Measurements from ENCODE around the gene RMND5B. TPM values are rescaled to one million over a fixed set of nuclear protein-coding genes. Genes with fewer than 3 reads are reported as not detected.

Gene RMND5B
- total RNA-seq, 2 experiments from 2014 or later = 3.8 to 6.0 TPM

DNA sequence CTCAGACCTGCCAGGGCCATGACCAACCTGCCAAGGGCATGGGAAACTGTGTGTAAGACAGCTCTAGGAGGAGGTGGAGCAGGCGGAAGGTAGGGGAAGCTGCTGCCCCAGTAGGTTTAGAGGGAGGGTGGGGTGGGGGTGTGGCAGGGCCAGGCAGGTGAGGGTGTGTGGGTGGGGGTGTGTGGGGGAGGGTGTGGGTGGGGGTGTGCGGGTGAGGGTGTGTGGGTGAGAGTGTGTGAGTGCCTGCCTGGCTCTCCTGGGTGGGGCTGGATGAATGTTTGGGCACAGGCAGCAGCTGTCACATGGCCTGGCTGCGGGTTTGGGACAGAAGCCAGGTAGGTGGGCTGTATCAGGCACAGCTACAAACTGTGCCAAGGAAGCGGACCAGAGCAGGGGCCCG is 26.3 kb upstream of the RMND5B start:
- H3K9me3 Mint-ChIP-seq (ENCODE audit: insufficient read depth) = no peaks in the 10 kb centered on the region
- ATAC-seq = no peak
- no peak overlapping the region for H3K4me3 Mint-ChIP-seq
- no peaks in the 10 kb centered on the region for H3K27me3 Mint-ChIP-seq (ENCODE audit: low read depth)
- H3K27ac Mint-ChIP-seq = no peak overlapping the region
- no peak for DNase-seq
- H3K36me3 Mint-ChIP-seq (ENCODE audit: low read depth) = no peaks in the 10 kb centered on the region
- POLR2A ChIA-PET = interaction anchor here (0.6 kb wide), 1 partner anchor 430 kb away, joined by 3 read pairs; no protein-coding TSS in a partner anchor
- CTCF ChIA-PET = no interaction called here
- H3K4me1 Mint-ChIP-seq (ENCODE audit: low read depth) = peaks cover 10% of the 10 kb centered on the region

DNA sequence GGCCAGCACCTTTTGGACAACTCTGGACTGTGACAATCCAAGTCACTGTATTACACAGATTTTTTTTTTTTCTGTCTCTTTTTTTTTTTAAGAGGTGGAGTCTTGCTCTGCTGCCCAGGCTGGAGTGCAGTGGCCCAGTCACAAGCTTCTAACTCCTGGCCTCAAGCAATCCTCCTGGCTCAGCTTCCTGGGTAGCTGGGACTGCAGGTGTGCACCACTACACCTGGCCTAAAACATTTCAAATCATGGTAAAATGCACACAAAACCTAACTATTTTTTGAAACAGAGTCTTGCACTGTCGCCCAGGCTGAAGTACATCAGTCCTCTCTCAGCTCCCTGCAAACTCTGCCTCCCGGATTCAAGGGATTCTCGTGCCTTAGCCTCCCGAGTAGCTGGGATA is 24.7 kb upstream of the RMND5B start:
- Mint-ChIP-seq H3K27ac (no peak overlapping the region), H3K4me3 (no peak overlapping the region), H3K27me3 (ENCODE audit: low read depth) (peaks cover 8% of the 10 kb centered on the region), H3K4me1 (ENCODE audit: low read depth) (peaks cover 10% of the 10 kb centered on the region), H3K9me3 (ENCODE audit: insufficient read depth) (no peaks in the 10 kb centered on the region), H3K36me3 (ENCODE audit: low read depth) (no peaks in the 10 kb centered on the region)
- DNase-seq (no peak), ATAC-seq (no peak)
- POLR2A ChIA-PET = interaction anchor here (0.7 kb wide), 1 partner anchor 10 kb away, joined by 5 read pairs; no protein-coding TSS in a partner anchor
- CTCF ChIA-PET = interaction anchor here (2.1 to 3.4 kb wide), 2 partner anchors 15 to 30 kb away, joined by 16 to 17 read pairs; no protein-coding TSS in a partner anchor

DNA sequence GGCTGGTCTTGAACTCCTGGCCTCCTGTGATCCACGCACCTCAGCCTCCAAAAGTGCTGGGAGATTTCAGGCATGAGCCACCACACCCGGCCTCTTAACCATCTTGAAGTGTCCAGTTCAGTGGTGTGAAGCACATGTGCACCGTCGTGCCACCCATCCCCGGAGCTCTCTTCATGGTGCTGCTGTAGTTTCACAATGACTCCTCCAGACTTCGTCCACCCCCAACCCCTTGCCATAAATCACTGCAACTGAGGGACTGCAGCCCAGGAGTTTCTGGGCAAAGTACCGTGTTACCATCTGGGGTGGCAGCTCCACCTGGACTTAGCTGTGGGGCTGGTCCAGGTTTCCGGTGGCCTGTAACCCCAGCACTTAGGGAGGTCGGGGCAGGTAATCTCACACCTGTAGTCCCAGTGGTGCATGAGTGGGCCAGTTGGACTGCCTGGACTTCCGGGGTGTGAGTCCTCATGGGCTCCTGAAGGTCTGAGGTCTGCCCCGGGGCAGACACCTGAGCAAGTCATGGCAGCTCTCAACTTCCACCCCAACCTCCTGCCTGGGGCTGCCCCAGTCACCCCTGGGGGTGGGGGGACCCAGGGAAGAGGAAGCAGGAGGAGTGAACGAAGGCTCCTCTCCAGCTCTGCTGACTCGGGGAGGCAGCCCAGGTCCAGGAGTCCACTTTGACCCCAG is 24.1 kb upstream of the RMND5B start:
- ATAC-seq = no peak
- Mint-ChIP-seq H3K9me3 (ENCODE audit: insufficient read depth) (no peaks in the 10 kb centered on the region), H3K27me3 (ENCODE audit: low read depth) (peaks cover 9% of the 10 kb centered on the region), H3K4me3 (no peak overlapping the region), H3K4me1 (ENCODE audit: low read depth) (peaks cover 10% of the 10 kb centered on the region), H3K36me3 (ENCODE audit: low read depth) (no peaks in the 10 kb centered on the region), H3K27ac (no peak overlapping the region)
- ChIA-PET POLR2A (no interaction called here), CTCF (interaction anchor here (2.1 to 3.4 kb wide), 2 partner anchors 14 to 31 kb away, joined by 16 to 17 read pairs; no protein-coding TSS in a partner anchor)
- no peak for DNase-seq

DNA sequence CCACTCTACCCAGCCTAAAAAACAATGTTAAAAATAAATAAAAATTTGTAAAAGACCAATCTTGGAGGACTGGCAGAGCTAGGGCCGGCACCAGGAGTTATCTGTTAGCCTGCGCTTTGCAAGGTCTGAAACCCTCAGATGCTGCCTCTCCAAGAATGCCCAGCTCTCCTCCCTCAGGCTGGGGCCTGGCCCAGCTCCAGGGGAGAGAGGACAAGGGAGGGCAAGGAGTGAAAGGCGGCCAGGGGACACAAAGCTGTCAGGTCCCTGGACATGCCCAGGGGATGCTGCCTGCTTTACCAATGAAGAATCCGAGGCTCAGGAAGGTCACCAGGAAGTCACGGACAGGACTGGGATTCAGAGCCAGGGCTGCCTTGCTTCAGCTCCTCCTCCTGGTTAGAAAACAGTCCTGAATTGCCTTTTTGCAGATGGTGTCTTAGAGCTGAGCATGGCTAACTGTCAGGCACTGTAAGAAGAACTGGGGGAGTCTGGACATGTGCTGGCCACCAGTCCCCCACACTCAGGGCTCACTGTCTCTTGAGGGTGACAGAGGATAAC is 23.0 kb upstream of the RMND5B start:
- Mint-ChIP-seq H3K4me3 (no peak overlapping the region), H3K27me3 (ENCODE audit: low read depth) (peaks cover 17% of the 10 kb centered on the region), H3K4me1 (ENCODE audit: low read depth) (peaks cover 13% of the 10 kb centered on the region), H3K9me3 (ENCODE audit: insufficient read depth) (no peaks in the 10 kb centered on the region), H3K36me3 (ENCODE audit: low read depth) (no peaks in the 10 kb centered on the region), H3K27ac (no peak overlapping the region)
- ChIA-PET CTCF (interaction anchor here (1.4 to 3.4 kb wide), 2 partner anchors 9 to 13 kb away, joined by 3 to 16 read pairs; no protein-coding TSS in a partner anchor), POLR2A (no interaction called here)
- DNase-seq = no peak
- ATAC-seq = no peak

DNA sequence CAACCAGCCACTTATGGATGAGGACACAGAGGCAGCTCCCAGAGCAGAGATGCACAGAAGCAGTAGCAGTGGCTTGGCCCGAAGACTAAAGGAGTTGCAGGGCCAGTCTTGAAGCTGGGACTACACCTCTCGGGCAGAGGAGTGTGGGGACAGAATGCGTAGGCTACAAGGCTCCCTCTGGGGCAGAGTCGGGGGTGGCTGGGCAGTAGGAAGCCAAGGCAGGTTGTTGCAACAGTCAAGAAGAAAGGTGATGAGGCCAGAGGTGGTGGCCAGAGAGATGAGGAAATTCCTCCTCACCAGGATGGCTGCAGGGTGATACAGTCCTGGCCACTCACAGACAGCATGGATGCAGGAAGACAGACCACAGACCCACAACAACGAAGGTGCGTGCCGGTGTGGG is 22.4 kb upstream of the RMND5B start:
- Mint-ChIP-seq H3K27me3 (ENCODE audit: low read depth) (peaks cover 20% of the 10 kb centered on the region), H3K36me3 (ENCODE audit: low read depth) (no peaks in the 10 kb centered on the region), H3K4me1 (ENCODE audit: low read depth) (peaks cover 15% of the 10 kb centered on the region), H3K9me3 (ENCODE audit: insufficient read depth) (no peaks in the 10 kb centered on the region), H3K4me3 (no peak overlapping the region), H3K27ac (no peak overlapping the region)
- no peak for DNase-seq
- ATAC-seq = no peak
- ChIA-PET POLR2A (no interaction called here), CTCF (interaction anchor here (1.4 to 3.4 kb wide), 2 partner anchors 8 to 12 kb away, joined by 3 to 16 read pairs; no protein-coding TSS in a partner anchor)

DNA sequence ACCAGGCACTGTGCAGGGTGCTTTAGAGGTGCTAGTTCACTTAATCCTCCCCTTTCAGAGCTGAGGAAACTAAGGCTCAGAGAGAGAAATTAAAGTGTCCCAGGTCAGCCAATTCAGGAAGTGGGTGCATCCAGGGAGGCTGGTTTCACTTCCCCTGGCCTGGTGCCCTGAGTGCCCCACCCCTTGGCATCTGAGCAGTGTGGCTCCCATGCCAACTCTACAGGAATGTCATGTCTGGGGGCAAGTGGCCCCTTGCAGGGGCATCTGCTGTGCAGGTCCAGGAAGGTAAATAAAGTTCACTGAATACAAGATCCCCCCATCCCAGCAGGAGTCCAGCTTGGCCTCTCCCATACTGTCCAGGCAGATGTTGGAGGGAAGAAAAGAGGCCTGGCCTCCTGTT is 21.8 kb upstream of the RMND5B start:
- Mint-ChIP-seq H3K9me3 (ENCODE audit: insufficient read depth) (no peaks in the 10 kb centered on the region), H3K4me3 (no peak overlapping the region), H3K4me1 (ENCODE audit: low read depth) (peaks cover 15% of the 10 kb centered on the region), H3K36me3 (ENCODE audit: low read depth) (no peaks in the 10 kb centered on the region), H3K27me3 (ENCODE audit: low read depth) (peaks cover 20% of the 10 kb centered on the region), H3K27ac (no peak overlapping the region)
- ATAC-seq (no peak), DNase-seq (no peak)
- ChIA-PET CTCF (interaction anchor here (1.4 kb wide), 1 partner anchor 8 kb away, joined by 3 read pairs; no protein-coding TSS in a partner anchor), POLR2A (no interaction called here)

DNA sequence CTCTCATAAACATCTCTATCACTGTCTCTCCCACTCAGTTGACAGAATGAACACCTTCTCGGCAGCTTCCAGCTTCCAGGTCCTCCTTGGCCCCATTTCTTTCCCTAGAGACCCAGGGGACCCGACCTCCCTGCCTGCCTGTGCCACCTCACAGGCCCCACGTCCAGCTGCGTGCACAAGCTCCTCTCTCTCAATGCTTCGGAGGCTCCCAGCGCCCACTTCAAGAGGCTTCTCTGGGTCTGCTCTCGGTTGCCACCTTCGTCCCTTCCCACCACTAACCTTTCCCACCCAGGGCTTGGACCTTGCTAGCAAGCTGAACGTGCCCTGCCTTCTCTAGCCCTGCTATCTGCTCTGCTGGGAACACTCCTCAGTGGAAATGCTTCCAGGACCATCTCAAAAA is 20.3 kb upstream of the RMND5B start:
- Mint-ChIP-seq H3K9me3 (ENCODE audit: insufficient read depth) (no peaks in the 10 kb centered on the region), H3K27ac (no peak overlapping the region), H3K27me3 (ENCODE audit: low read depth) (peaks cover 22% of the 10 kb centered on the region), H3K4me3 (no peak overlapping the region), H3K36me3 (ENCODE audit: low read depth) (no peaks in the 10 kb centered on the region), H3K4me1 (ENCODE audit: low read depth) (peaks cover 30% of the 10 kb centered on the region)
- CTCF ChIA-PET = interaction anchor here (1.1 to 1.9 kb wide), 2 partner anchors 10 to 35 kb away, joined by 6 to 9 read pairs; no protein-coding TSS in a partner anchor
- ATAC-seq = no peak
- POLR2A ChIA-PET = interaction anchor here (1.0 kb wide), 1 partner anchor 94 kb away, joined by 4 read pairs; the partner anchor contains the start of gene HNRNPAB
- no peak for DNase-seq

DNA sequence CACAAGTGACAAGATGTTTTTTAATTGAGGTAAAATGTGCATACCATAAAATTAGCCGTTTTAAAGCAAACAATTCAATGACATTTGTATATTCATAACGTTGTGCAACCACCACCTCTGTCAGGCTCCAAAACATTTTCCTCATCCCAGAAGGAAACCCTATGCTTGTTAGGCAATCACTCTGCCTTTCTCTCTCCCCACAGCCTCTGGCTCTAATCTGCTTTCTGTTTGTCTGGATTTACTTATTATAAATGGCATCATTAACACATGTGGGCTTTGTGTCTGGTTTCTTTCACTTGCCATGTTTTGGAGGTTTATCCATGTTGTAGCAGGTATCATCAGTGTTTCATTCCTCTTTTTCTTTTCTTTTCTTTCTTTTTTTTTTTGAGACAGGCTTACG is 18.9 kb upstream of the RMND5B start:
- Mint-ChIP-seq H3K27ac (no peak overlapping the region), H3K27me3 (ENCODE audit: low read depth) (peaks cover 22% of the 10 kb centered on the region), H3K4me1 (ENCODE audit: low read depth) (peaks cover 45% of the 10 kb centered on the region), H3K36me3 (ENCODE audit: low read depth) (no peaks in the 10 kb centered on the region), H3K4me3 (no peak overlapping the region), H3K9me3 (ENCODE audit: insufficient read depth) (no peaks in the 10 kb centered on the region)
- CTCF ChIA-PET = no interaction called here
- POLR2A ChIA-PET = no interaction called here
- no peak for ATAC-seq
- DNase-seq = no peak

DNA sequence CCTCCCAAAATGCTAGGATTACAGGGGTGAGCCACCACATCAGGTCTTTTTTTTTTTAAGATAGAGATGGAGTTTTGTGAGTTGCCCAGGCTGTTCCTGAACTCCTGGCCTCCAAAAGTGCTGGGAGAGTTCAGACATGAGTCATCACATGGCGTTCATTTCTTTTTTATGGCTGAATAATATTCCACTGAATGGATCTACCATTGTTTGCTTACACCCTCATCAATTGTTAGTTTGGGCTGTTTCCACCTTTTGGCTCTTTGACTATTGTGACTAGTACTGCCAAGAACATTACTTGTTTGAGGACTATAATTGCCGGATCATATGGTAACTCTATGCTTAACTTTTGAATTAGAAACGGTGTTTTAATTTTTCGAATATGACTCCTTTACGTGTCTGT is 18.3 kb upstream of the RMND5B start:
- CTCF ChIA-PET = no interaction called here

DNA sequence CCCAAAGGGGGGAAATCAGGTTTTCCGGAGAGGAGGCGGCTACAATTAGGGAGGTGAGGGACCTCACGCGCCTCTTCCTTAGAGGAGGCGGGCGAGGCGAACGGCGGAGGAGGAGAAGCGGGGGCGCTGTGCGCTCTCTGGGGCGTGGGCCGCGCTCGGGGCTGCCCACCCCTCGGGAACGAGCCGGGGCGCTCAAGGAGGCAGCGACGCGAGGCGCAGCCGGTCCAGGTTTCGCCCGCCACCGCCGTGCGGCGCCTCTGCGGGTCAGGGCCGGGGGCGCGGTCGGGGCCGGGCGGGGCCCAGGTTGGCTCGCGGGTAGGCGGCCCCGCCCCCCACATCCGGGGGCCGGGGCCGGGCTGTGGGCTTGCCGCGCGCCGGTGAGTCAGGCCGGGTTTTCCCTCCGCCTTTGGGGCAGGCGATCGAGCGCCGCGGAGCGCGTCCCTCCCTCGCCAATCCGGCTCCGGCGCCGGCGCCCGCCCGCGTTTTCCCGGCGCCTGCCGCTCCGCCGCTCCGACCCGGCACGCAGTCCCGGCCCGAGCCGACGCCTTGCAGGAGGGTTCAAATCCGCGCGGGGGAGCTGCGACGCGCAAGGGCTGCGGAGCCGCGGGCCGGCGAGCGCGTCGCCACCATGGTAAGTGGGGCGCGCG is 17.6 kb upstream of the RMND5B start, which contains the start of gene N4BP3:
Gene N4BP3, plus strand, starts transcription at position 392 of the 647 bp plus-strand sequence. CDS start 6,052 bp downstream, outside the sequence.
- peak within 1 kb of the TSS; percentile 67 for H3K27ac Mint-ChIP-seq
- H3K4me1 Mint-ChIP-seq (ENCODE audit: low read depth) = peaks cover 49% of the 10 kb centered on the region
- H3K4me3 Mint-ChIP-seq = peak within 1 kb of the TSS; percentile 78
- ChIA-PET POLR2A (no interaction called here), CTCF (interaction anchor here (1.1 to 1.3 kb wide), 2 partner anchors 10 to 41 kb away, joined by 3 to 4 read pairs; partner anchors contain the start of gene NHP2)
- no peaks in the 10 kb centered on the region for H3K36me3 Mint-ChIP-seq (ENCODE audit: low read depth)
- H3K9me3 Mint-ChIP-seq (ENCODE audit: insufficient read depth) = no peaks in the 10 kb centered on the region
- ATAC-seq = peak; percentile 64
- H3K27me3 Mint-ChIP-seq (ENCODE audit: low read depth) = peaks cover 22% of the 10 kb centered on the region
- DNase-seq = peak; percentile 81

More for the DNA sequence above, 18.3 kb upstream of the RMND5B start:
- Mint-ChIP-seq H3K27ac (peak overlapping the region; percentile 67), H3K9me3 (ENCODE audit: insufficient read depth) (no peaks in the 10 kb centered on the region), H3K36me3 (ENCODE audit: low read depth) (no peaks in the 10 kb centered on the region), H3K4me3 (peak overlapping the region; percentile 78), H3K27me3 (ENCODE audit: low read depth) (peaks cover 22% of the 10 kb centered on the region), H3K4me1 (ENCODE audit: low read depth) (peaks cover 49% of the 10 kb centered on the region)
- ATAC-seq = no peak
- POLR2A ChIA-PET = no interaction called here
- DNase-seq = no peak

DNA sequence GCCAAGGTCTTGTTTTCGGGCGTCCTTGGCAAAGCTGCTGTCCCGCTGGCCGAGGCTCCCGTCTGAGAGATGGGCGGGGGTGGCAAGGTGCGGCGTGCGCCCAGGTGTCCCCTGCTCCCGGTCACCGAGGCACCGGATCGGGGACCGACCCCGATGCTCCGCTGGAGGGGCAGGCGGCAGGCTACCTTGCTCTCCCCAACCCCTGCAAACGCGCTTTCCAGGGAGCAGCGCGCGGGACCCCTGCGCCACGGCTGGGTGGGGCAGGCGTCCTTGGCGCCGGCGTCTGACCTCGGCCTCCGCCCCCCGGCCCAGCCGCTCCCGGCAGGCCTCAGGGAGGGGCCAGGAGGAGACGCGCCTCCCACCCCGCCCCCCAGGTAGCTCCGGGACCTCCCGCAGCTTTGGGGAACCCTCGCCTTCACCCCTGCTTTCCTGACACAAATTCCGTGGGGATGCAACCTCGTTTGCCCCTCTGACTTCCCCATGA is 16.9 kb upstream of the RMND5B start:
- H3K27me3 Mint-ChIP-seq (ENCODE audit: low read depth) = peaks cover 22% of the 10 kb centered on the region
- DNase-seq (no peak), ATAC-seq (peak; percentile 3)
- peak overlapping the region; percentile 77 for H3K4me3 Mint-ChIP-seq
- H3K4me1 Mint-ChIP-seq (ENCODE audit: low read depth) = peaks cover 44% of the 10 kb centered on the region
- ChIA-PET POLR2A (no interaction called here), CTCF (interaction anchor here (1.0 to 1.3 kb wide), 4 partner anchors 10 to 40 kb away, joined by 3 to 4 read pairs (median 4); partner anchors contain the start of gene NHP2)
- no peaks in the 10 kb centered on the region for H3K36me3 Mint-ChIP-seq (ENCODE audit: low read depth)
- H3K27ac Mint-ChIP-seq = peak overlapping the region; percentile 43
- H3K9me3 Mint-ChIP-seq (ENCODE audit: insufficient read depth) = no peaks in the 10 kb centered on the region

Data from activated CD8-positive, alpha-beta T cell treated with anti-CD3 and anti-CD28 coated beads, Interleukin-2, amount 10 ng/mL, durations not matched to agents 7 days and 5 days (primary cell).